Measurements from ENCODE around the gene ZFP36L2.

The ZFP36L2 gene

GRCh38 chr2:43226955-43227829 lies 786 bp upstream of the ZFP36L2 start:
- Histone ChIP-seq H3K23ac (ENCODE audit: low read length in 2 of 2) (peak overlapping the region in 1 of 2 experiments; percentile 95), H3K4ac (ENCODE audit: low read depth in 1 of 2, low read length in 2 of 2) (peak overlapping the region; percentile 97), H3K27me3 (ENCODE audit: control insufficient read depth in 1 of 2, insufficient read depth in 1 of 2, low read length in 2 of 2) (no peaks in the 10 kb centered on the region), H3K79me1 (replicated peaks; ENCODE audit: low read length, poor library complexity, severe bottlenecking) (peaks cover 3% of the 10 kb centered on the region), H2AK5ac (ENCODE audit: low read length, severe bottlenecking) (peak overlapping the region; percentile 69), H3K4me2 (ENCODE audit: low read length, poor library complexity, severe bottlenecking) (peak overlapping the region; percentile 96), H3K14ac (ENCODE audit: low read length in 2 of 2) (peak overlapping the region in 1 of 2 experiments; percentile 97), H3K9me3 (ENCODE audit: control insufficient read depth, low read length) (no peaks in the 10 kb centered on the region), H3K36me3 (ENCODE audit: control insufficient read depth in 1 of 2, insufficient read depth in 2 of 2, low read depth in 1 of 2, low read length in 2 of 2) (peaks cover 16 to 39% of the 10 kb centered on the region in 2 experiments), H2AFZ (ENCODE audit: low read depth, low read length) (no peak overlapping the region), H3K9ac (ENCODE audit: low read length) (peak overlapping the region; percentile 96), H2BK5ac (ENCODE audit: low read depth, low read length, poor library complexity, severe bottlenecking) (peak overlapping the region; percentile 87), H3K4me3 (ENCODE audit: insufficient read depth in 1 of 2, low read depth in 1 of 2, low read length in 2 of 2) (peak overlapping the region; percentile 77 to 89), H4K91ac (ENCODE audit: low read length) (peak overlapping the region; percentile 97), H2BK12ac (ENCODE audit: low read length in 2 of 2) (peak overlapping the region; percentile 69 to 85), H2BK15ac (ENCODE audit: low read depth, poor library complexity, severe bottlenecking) (peak overlapping the region; percentile 98), H3K18ac (ENCODE audit: low read depth in 1 of 2, low read length in 2 of 2) (peak overlapping the region; percentile 98), H3K4me1 (ENCODE audit: control insufficient read depth, insufficient read depth, low read depth, low read length) (peaks cover 12% of the 10 kb centered on the region), H2BK120ac (ENCODE audit: low read depth, low read length) (peak overlapping the region; percentile 89), H3K27ac (ENCODE audit: low read length, poor library complexity, severe bottlenecking) (peak overlapping the region; percentile 95), H4K8ac (ENCODE audit: low read length) (peak overlapping the region; percentile 94)
- peak; percentile 93 for DNase-seq
- under 1% methylated on average over 71 of the region's 77 CpGs for WGBS

GRCh38 chr2:43225788-43226557 lies 433 bp downstream of the ZFP36L2 start:
- H3K23ac ChIP-seq (ENCODE audit: low read length in 2 of 2), result peak overlapping the region; percentile 25 to 99
- peaks cover 12% of the 10 kb centered on the region for H3K4me1 ChIP-seq (ENCODE audit: control insufficient read depth, insufficient read depth, low read depth, low read length)
- no peaks in the 10 kb centered on the region for H3K9me3 ChIP-seq (ENCODE audit: control insufficient read depth, low read length)
- peaks cover 16 to 34% of the 10 kb centered on the region in 2 experiments for H3K36me3 ChIP-seq (ENCODE audit: control insufficient read depth in 1 of 2, insufficient read depth in 2 of 2, low read depth in 1 of 2, low read length in 2 of 2)
- peak overlapping the region; percentile 52 to 89 for H2BK12ac ChIP-seq (ENCODE audit: low read length in 2 of 2)
- H2BK5ac ChIP-seq (ENCODE audit: low read depth, low read length, poor library complexity, severe bottlenecking), result peak overlapping the region; percentile 96
- peak overlapping the region; percentile 99 for H3K27ac ChIP-seq (ENCODE audit: low read length, poor library complexity, severe bottlenecking)
- H3K4me2 ChIP-seq (ENCODE audit: low read length, poor library complexity, severe bottlenecking), result peak overlapping the region; percentile 56
- peak overlapping the region; percentile 85 to 87 for H3K4me3 ChIP-seq (ENCODE audit: insufficient read depth in 1 of 2, low read depth in 1 of 2, low read length in 2 of 2)
- peak overlapping the region; percentile 80 to 99 for H3K4ac ChIP-seq (ENCODE audit: low read depth in 1 of 2, low read length in 2 of 2)
- WGBS, result under 1% methylated on average over 58 of the region's 80 CpGs
- H2AFZ ChIP-seq (ENCODE audit: low read depth, low read length), result no peak overlapping the region
- H2BK120ac ChIP-seq (ENCODE audit: low read depth, low read length), result peak overlapping the region; percentile 78
- H2BK15ac ChIP-seq (ENCODE audit: low read depth, poor library complexity, severe bottlenecking), result peak overlapping the region; percentile 97
- H3K14ac ChIP-seq (ENCODE audit: low read length in 2 of 2), result peak overlapping the region; percentile 68 to 97
- H3K18ac ChIP-seq (ENCODE audit: low read depth in 1 of 2, low read length in 2 of 2), result peak overlapping the region; percentile 96 to 98
- H4K8ac ChIP-seq (ENCODE audit: low read length), result peak overlapping the region; percentile 94
- H4K91ac ChIP-seq (ENCODE audit: low read length), result peak overlapping the region; percentile 96
- peak overlapping the region; percentile 100 for H3K9ac ChIP-seq (ENCODE audit: low read length)
- H3K79me1 ChIP-seq (replicated peaks; ENCODE audit: low read length, poor library complexity, severe bottlenecking), result peaks cover 3% of the 10 kb centered on the region
- DNase-seq, result peak; percentile 85
- H3K27me3 ChIP-seq (ENCODE audit: control insufficient read depth in 1 of 2, insufficient read depth in 1 of 2, low read length in 2 of 2), result no peaks in the 10 kb centered on the region
- H2AK5ac ChIP-seq (ENCODE audit: low read length, severe bottlenecking), result peak overlapping the region; percentile 61

GRCh38 chr2:43225093-43225787 lies 1.2 kb downstream of the ZFP36L2 start:
- peak overlapping the region; percentile 57 to 89 for H2BK12ac ChIP-seq (ENCODE audit: low read length in 2 of 2)

More at GRCh38 chr2:43225093-43225787, 1.2 kb downstream of the ZFP36L2 start:
- Histone ChIP-seq H3K27me3 (ENCODE audit: control insufficient read depth in 1 of 2, insufficient read depth in 1 of 2, low read length in 2 of 2) (no peaks in the 10 kb centered on the region), H2BK5ac (ENCODE audit: low read depth, low read length, poor library complexity, severe bottlenecking) (peak overlapping the region; percentile 79), H3K36me3 (ENCODE audit: control insufficient read depth in 1 of 2, insufficient read depth in 2 of 2, low read depth in 1 of 2, low read length in 2 of 2) (peaks cover 16 to 27% of the 10 kb centered on the region in 2 experiments), H2BK120ac (ENCODE audit: low read depth, low read length) (no peak overlapping the region), H3K4ac (ENCODE audit: low read depth in 1 of 2, low read length in 2 of 2) (peak overlapping the region; percentile 74 to 80), H4K91ac (ENCODE audit: low read length) (peak overlapping the region; percentile 96), H3K27ac (ENCODE audit: low read length, poor library complexity, severe bottlenecking) (peak overlapping the region; percentile 91), H3K18ac (ENCODE audit: low read depth in 1 of 2, low read length in 2 of 2) (peak overlapping the region; percentile 96 to 98), H3K79me1 (replicated peaks; ENCODE audit: low read length, poor library complexity, severe bottlenecking) (peaks cover 3% of the 10 kb centered on the region), H2AFZ (ENCODE audit: low read depth, low read length) (no peak overlapping the region), H3K14ac (ENCODE audit: low read length in 2 of 2) (peak overlapping the region in 1 of 2 experiments; percentile 97), H4K8ac (ENCODE audit: low read length) (peak overlapping the region; percentile 87), H3K23ac (ENCODE audit: low read length in 2 of 2) (peak overlapping the region in 1 of 2 experiments; percentile 14), H3K4me3 (ENCODE audit: insufficient read depth in 1 of 2, low read depth in 1 of 2, low read length in 2 of 2) (peak overlapping the region; percentile 85 to 87), H3K4me1 (ENCODE audit: control insufficient read depth, insufficient read depth, low read depth, low read length) (peaks cover 12% of the 10 kb centered on the region), H3K9ac (ENCODE audit: low read length) (peak overlapping the region; percentile 100), H2BK15ac (ENCODE audit: low read depth, poor library complexity, severe bottlenecking) (peak overlapping the region; percentile 97), H3K9me3 (ENCODE audit: control insufficient read depth, low read length) (no peaks in the 10 kb centered on the region), H3K4me2 (ENCODE audit: low read length, poor library complexity, severe bottlenecking) (peak overlapping the region; percentile 48), H2AK5ac (ENCODE audit: low read length, severe bottlenecking) (peak overlapping the region; percentile 61)
- 1% methylated on average over 73 of the region's 74 CpGs for WGBS
- DNase-seq, result peak; percentile 80
